Suprapubic skin (tissue), 3 donors: Measurements from ENCODE around the gene ZDHHC3.

Experiments used
- CTCF ChIP-seq, 2 donors: fragments of 200-600 bp in 1 of 2; fragments of 450-650 bp in 1 of 2; sonication (generic) in 1 of 2; IDR thresholded peaks; one replicate each; pipeline ENCODE4 v1.5.1; 2016 to 2019; ENCODE audit warnings: antibody characterized with exemption in 2 of 2, mild to moderate bottlenecking in 1 of 2, moderate library complexity in 1 of 2
- EP300 ChIP-seq: sonication (generic); formaldehyde crosslinking; IDR thresholded peaks from one replicate; pipeline ENCODE4 v1.6.1; 2017; ENCODE audit warnings: antibody characterized with exemption
- POLR2A ChIP-seq, 2 donors: fragments of 450-650 bp; IDR thresholded peaks; one replicate each; pipeline ENCODE4 v1.6.1; 2017; ENCODE audit warnings: antibody characterized with exemption in 2 of 2, mild to moderate bottlenecking in 2 of 2, moderate library complexity in 2 of 2

- TF ChIP-seq CTCF (IDR thresholded peaks at IDR 0.05) (no peak), POLR2A (IDR thresholded peaks at IDR 0.05) (no peak), EP300 (no peak)
These were observed 79.5 kb downstream of the ZDHHC3 start for GRCh38 chr3:44896440-44896839.
